Left hindlimb (tissue), 1 donor: ENCODE measurements around the gene RGSL1.
"Not testable (repeated sequence)": the region's sequence is repeated elsewhere in the genome, so short reads cannot be mapped to it uniquely, and the experiment has no call there.

Experiments used
- DNase-seq: peaks from one replicate; pipeline ENCODE4 v3.0.0-alpha.2; 2018

RGSL1 gene

GRCh38 chr1:182447124-182447523 is 2.8 kb upstream of the RGSL1 start:
- DNase-seq, result not testable (repeated sequence)

- no peak for DNase-seq
Observed at GRCh38 chr1:182447660-182448059, 2.3 kb upstream of the RGSL1 start.

GRCh38 chr1:182453631-182454030 is 3.7 kb downstream of the RGSL1 start:
- DNase-seq, result no peak

GRCh38 chr1:182457844-182458243 is 7.9 kb downstream of the RGSL1 start:
- DNase-seq, result no peak

GRCh38 chr1:182459949-182460348 is 10.0 kb downstream of the RGSL1 start:
- DNase-seq, result no peak

GRCh38 chr1:182460550-182460951 is 10.6 kb downstream of the RGSL1 start:
- no peak for DNase-seq

GRCh38 chr1:182473556-182473955 is 23.6 kb downstream of the RGSL1 start:
- DNase-seq, result no peak

GRCh38 chr1:182476625-182477024 is 26.7 kb downstream of the RGSL1 start:
- no peak for DNase-seq

GRCh38 chr1:182478238-182478637 is 28.3 kb downstream of the RGSL1 start:
- no peak for DNase-seq

GRCh38 chr1:182484067-182484466 is 34.1 kb downstream of the RGSL1 start:
- no peak for DNase-seq

- DNase-seq, result no peak
Observed at GRCh38 chr1:182484531-182485257, 34.7 kb downstream of the RGSL1 start.

- no peak for DNase-seq
Observed at GRCh38 chr1:182485861-182486260, 35.9 kb downstream of the RGSL1 start.

- DNase-seq, result no peak
Observed at GRCh38 chr1:182488803-182489202, 38.9 kb downstream of the RGSL1 start.

GRCh38 chr1:182493063-182493462 is 43.1 kb downstream of the RGSL1 start:
- DNase-seq, result no peak

GRCh38 chr1:182495002-182495401 is 45.1 kb downstream of the RGSL1 start:
- no peak for DNase-seq

GRCh38 chr1:182495693-182496092 is 45.7 kb downstream of the RGSL1 start:
- DNase-seq, result no peak

- no peak for DNase-seq
Observed at GRCh38 chr1:182507685-182508084, 57.7 kb downstream of the RGSL1 start.

GRCh38 chr1:182515556-182515955 is 65.6 kb downstream of the RGSL1 start:
- DNase-seq, result no peak

- no peak for DNase-seq
Observed at GRCh38 chr1:182520736-182521135, 70.8 kb downstream of the RGSL1 start.

- DNase-seq, result no peak
Observed at GRCh38 chr1:182525342-182525741, 75.4 kb downstream of the RGSL1 start.

GRCh38 chr1:182527680-182528079 is 77.7 kb downstream of the RGSL1 start:
- DNase-seq, result no peak

GRCh38 chr1:182528206-182528605 is 78.3 kb downstream of the RGSL1 start:
- DNase-seq, result not testable (repeated sequence)

GRCh38 chr1:182533896-182534295 is 84.0 kb downstream of the RGSL1 start:
- no peak for DNase-seq

GRCh38 chr1:182549346-182549745 is 99.4 kb downstream of the RGSL1 start:
- no peak for DNase-seq

- no peak for DNase-seq
Observed at GRCh38 chr1:182549811-182550210, 99.9 kb downstream of the RGSL1 start.
